ENCODE measurements around the gene YIPF6.
"Not testable (repeated sequence)": the region's sequence is repeated elsewhere in the genome, so short reads cannot be mapped to it uniquely, and the experiment has no call there.

YIPF6 gene

GRCh38 chrX:68536884-68537283, 38.0 kb downstream of the YIPF6 start:
- Mint-ChIP-seq H3K4me1 (no peaks in the 10 kb centered on the region), H3K9me3 (peaks cover 3% of the 10 kb centered on the region), H3K27ac (no peak overlapping the region), H3K36me3 (peaks cover 14% of the 10 kb centered on the region), H3K27me3 (no peaks in the 10 kb centered on the region), H3K4me3 (no peak overlapping the region)
- no peak for DNase-seq
- CTCF ChIA-PET = no interaction called here

- Mint-ChIP-seq H3K9me3 (no peaks in the 10 kb centered on the region), H3K27me3 (no peaks in the 10 kb centered on the region), H3K36me3 (no peaks in the 10 kb centered on the region), H3K4me3 (no peak overlapping the region), H3K4me1 (no peaks in the 10 kb centered on the region), H3K27ac (no peak overlapping the region)
- DNase-seq = no peak
- CTCF ChIA-PET = no interaction called here
Observed at GRCh38 chrX:68550193-68550592, 51.3 kb downstream of the YIPF6 start.

GRCh38 chrX:68556036-68556435, 57.2 kb downstream of the YIPF6 start:
- no peak overlapping the region for H3K4me3 Mint-ChIP-seq
- no peaks in the 10 kb centered on the region for H3K36me3 Mint-ChIP-seq
- no peaks in the 10 kb centered on the region for H3K27me3 Mint-ChIP-seq
- H3K27ac Mint-ChIP-seq = no peak overlapping the region
- H3K4me1 Mint-ChIP-seq = no peaks in the 10 kb centered on the region
- H3K9me3 Mint-ChIP-seq = no peaks in the 10 kb centered on the region
- no peak for DNase-seq
- CTCF ChIA-PET = no interaction called here

- H3K27ac Mint-ChIP-seq, H3K4me1 Mint-ChIP-seq, H3K9me3 Mint-ChIP-seq, H3K4me3 Mint-ChIP-seq, H3K36me3 Mint-ChIP-seq, H3K27me3 Mint-ChIP-seq, CTCF ChIA-PET, DNase-seq: not testable (repeated sequence)
Observed at GRCh38 chrX:68557126-68557525, 58.3 kb downstream of the YIPF6 start.

- H3K4me3 Mint-ChIP-seq, H3K27me3 Mint-ChIP-seq, DNase-seq, H3K36me3 Mint-ChIP-seq, CTCF ChIA-PET, H3K4me1 Mint-ChIP-seq, H3K9me3 Mint-ChIP-seq, H3K27ac Mint-ChIP-seq: not testable (repeated sequence)
Observed at GRCh38 chrX:68559905-68560304, 61.1 kb downstream of the YIPF6 start.

GRCh38 chrX:68568136-68568535, 69.3 kb downstream of the YIPF6 start:
- H3K4me1 Mint-ChIP-seq = no peaks in the 10 kb centered on the region
- no peak overlapping the region for H3K4me3 Mint-ChIP-seq
- no peak overlapping the region for H3K27ac Mint-ChIP-seq
- CTCF ChIA-PET = no interaction called here
- no peaks in the 10 kb centered on the region for H3K36me3 Mint-ChIP-seq
- DNase-seq = no peak
- no peaks in the 10 kb centered on the region for H3K27me3 Mint-ChIP-seq
- no peaks in the 10 kb centered on the region for H3K9me3 Mint-ChIP-seq

- CTCF ChIA-PET = no interaction called here
- Mint-ChIP-seq H3K36me3 (no peaks in the 10 kb centered on the region), H3K9me3 (no peaks in the 10 kb centered on the region), H3K27me3 (no peaks in the 10 kb centered on the region), H3K27ac (no peak overlapping the region), H3K4me1 (no peaks in the 10 kb centered on the region), H3K4me3 (no peak overlapping the region)
- DNase-seq = no peak
Observed at GRCh38 chrX:68570598-68570997, 71.7 kb downstream of the YIPF6 start.

- CTCF ChIA-PET = no interaction called here
- Mint-ChIP-seq H3K4me1 (no peaks in the 10 kb centered on the region), H3K4me3 (no peak overlapping the region), H3K36me3 (no peaks in the 10 kb centered on the region), H3K9me3 (no peaks in the 10 kb centered on the region), H3K27me3 (no peaks in the 10 kb centered on the region), H3K27ac (no peak overlapping the region)
- DNase-seq = no peak
Observed at GRCh38 chrX:68571292-68571609, 72.4 kb downstream of the YIPF6 start.

- Mint-ChIP-seq H3K4me3 (no peak overlapping the region), H3K27me3 (no peaks in the 10 kb centered on the region)
Observed at GRCh38 chrX:68571610-68572311, 72.9 kb downstream of the YIPF6 start.

GRCh38 chrX:68574240-68574639, 75.4 kb downstream of the YIPF6 start:
- Mint-ChIP-seq H3K36me3 (no peaks in the 10 kb centered on the region), H3K27ac (no peak overlapping the region), H3K4me1 (no peaks in the 10 kb centered on the region), H3K27me3 (no peaks in the 10 kb centered on the region), H3K4me3 (no peak overlapping the region), H3K9me3 (no peaks in the 10 kb centered on the region)
- CTCF ChIA-PET = no interaction called here
- DNase-seq = no peak

More at GRCh38 chrX:68571610-68572311, 72.9 kb downstream of the YIPF6 start:
- no peak for DNase-seq
- Mint-ChIP-seq H3K4me1 (no peaks in the 10 kb centered on the region), H3K36me3 (no peaks in the 10 kb centered on the region), H3K9me3 (no peaks in the 10 kb centered on the region), H3K27ac (no peak overlapping the region)
- CTCF ChIA-PET = no interaction called here

- no peak overlapping the region for H3K27ac Mint-ChIP-seq
- H3K36me3 Mint-ChIP-seq = no peaks in the 10 kb centered on the region
- no peaks in the 10 kb centered on the region for H3K9me3 Mint-ChIP-seq
- no peak overlapping the region for H3K4me3 Mint-ChIP-seq
- H3K4me1 Mint-ChIP-seq = no peaks in the 10 kb centered on the region
- CTCF ChIA-PET = no interaction called here
- no peak for DNase-seq
- no peaks in the 10 kb centered on the region for H3K27me3 Mint-ChIP-seq
Observed at GRCh38 chrX:68579810-68580209, 81.0 kb downstream of the YIPF6 start.

- Mint-ChIP-seq H3K4me3 (no peak overlapping the region), H3K9me3 (peaks cover 3% of the 10 kb centered on the region), H3K4me1 (no peaks in the 10 kb centered on the region), H3K36me3 (no peaks in the 10 kb centered on the region), H3K27ac (no peak overlapping the region), H3K27me3 (no peaks in the 10 kb centered on the region)
- no peak for DNase-seq
- CTCF ChIA-PET = interaction anchor here (0.8 kb wide), 1 partner anchor 15 kb away, joined by 3 read pairs; no protein-coding TSS in a partner anchor
Observed at GRCh38 chrX:68584221-68584620, 85.4 kb downstream of the YIPF6 start.
